NCI-H128 (cell line): ENCODE measurements around the gene AOPEP.

Experiments used
- DNase-seq: peaks from one replicate; lab custom pipeline; 2025; ENCODE audit not compliant: unreplicated experiment; lab: John Stamatoyannopoulos, UW

The AOPEP gene

DNA sequence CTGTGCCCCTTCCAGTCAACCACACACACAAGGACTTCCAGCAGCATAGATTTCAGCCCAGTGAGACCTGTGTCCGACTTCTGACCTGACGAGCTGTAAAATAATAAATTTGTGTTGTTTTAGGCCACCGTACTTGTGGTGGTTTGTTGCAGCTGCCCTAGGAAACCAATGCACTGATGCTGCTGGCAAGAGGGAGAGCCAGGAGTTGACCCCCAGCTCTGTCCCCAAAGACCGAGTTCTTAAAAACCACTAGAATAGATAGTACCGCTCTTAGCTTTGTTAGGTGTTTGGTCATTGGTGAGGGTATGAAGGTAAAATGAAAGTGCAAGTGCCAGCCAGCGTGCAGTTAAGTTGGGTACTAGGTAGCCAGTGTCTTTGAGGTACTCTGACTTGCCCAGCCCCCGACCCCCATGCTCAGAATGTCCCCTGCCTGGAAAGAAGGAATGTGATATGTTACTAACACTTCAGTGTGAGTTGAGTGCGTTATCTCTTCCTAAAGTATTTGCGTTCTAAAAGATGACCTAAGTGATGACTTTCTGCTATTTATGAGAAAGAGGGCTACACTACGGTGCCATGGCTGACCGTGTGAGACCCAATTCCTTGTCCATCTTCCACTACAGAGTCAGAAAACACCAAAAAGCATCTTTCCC lies 185.6 kb downstream of the AOPEP start:
- DNase-seq: no peak

DNA sequence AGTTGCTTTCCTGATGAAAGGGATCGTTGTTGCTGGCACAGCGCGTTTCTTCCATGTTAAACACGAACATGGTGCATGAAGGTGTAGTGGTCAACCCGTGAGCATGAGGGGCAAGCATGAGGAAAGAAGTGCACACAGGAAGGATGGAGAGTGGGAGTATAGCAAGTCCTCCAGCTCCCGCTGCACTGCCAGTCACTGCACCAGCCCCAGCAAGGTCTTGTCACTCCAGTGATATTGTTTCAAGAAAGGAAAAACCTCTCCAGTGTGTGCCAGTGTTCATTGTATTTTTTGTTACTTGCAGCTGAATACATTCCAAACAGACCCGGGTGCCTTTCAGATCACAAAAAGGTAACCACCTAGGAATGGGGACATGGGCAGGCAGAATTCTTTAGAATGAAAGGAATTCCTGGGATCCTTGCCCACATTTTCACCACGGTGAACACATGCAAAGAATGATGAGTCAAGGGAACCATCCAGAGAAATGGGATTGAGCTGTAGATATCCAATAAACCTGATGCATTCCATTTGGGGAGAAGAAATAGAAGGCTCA lies 186.3 kb downstream of the AOPEP start:
- DNase-seq: no peak

- DNase-seq: no peak
Observed at GRCh38 chr9:94913550-94913949, 187.1 kb downstream of the AOPEP start.

DNA sequence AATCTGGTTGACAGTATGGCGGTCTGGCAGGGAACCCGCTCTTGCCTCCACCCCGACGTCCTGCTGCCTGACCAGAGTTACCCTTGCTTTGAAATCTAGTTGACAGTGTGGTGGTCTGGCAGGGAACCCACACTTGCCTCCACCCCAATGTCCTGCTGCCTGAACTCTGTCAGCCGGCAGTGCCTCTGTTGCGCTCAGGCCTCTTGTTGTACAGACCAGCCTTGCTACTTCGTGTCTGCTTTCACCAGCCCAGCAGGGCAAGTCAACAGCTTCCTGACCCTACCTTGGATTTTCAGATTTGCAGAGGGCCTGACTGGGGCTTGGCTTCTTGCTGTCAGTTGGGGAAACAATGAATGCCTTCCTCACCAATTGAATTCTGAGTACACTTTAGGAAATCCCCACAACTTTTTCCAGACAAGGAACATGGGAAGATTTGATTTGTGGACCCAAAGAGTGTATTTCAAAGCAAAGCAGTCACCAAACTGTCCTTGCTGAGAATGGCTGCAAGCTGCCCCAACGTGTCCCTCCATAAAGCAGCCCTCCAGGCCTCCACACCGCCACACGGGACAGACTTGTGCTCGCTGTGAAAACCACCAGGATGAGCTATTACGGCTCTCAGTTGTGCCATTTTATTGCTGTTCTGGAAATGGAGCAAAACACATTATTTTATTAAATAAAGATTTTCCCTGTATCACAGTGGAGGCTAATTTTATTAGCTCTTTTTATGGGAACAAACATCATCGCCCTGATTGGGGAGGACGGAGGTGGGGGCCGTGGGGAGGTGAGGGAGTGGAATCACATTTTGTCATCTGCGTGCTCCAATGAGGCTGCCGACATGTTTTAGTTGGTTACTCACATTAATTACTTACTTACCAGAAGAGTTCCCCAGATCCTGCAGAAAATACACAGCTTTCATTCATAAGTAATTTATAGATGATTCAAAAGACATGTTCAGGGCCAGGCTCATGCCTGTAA lies 189.3 kb downstream of the AOPEP start:
- DNase-seq: no peak

GRCh38 chr9:94916956-94917355 lies 190.5 kb downstream of the AOPEP start:
- no peak for DNase-seq

DNA sequence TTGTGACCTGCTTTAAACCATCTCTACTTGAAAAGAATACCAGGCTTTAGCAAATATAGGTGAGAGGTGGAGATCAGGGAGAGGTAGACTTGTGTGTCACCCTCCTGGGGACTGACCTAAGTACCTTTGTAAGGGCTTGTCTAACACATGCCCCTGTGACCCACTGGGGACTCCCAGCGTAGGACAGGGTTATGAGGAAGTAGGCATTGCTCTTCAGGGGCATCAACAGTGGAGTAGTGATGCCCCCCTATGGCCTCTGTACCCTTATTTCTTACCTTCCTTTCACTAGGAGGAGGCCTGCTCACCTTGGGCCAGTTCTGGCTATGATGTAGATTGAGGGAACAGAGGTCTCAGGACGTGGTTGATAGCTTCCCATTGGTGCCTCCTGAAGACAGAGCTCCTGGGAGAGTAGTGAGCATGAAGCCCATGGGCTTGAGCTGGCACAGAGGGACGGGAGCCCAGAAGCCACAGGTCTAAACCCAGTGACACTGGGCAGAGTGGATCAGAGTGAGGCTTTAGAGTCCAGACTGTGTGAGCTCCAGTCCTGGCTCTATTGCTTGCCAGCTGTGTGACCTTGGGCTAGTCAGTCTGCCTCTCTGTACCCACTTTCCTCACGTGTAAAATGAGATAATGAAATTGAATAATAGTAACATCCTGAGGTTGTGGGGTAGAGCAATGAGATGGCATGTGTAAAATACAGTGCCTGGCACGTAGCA lies 191.7 kb downstream of the AOPEP start:
- no peak for DNase-seq

- DNase-seq: no peak
Observed at GRCh38 chr9:94919376-94920098, 193.0 kb downstream of the AOPEP start.

- DNase-seq: no peak
Observed at GRCh38 chr9:94920420-94921091, 194.1 kb downstream of the AOPEP start.

DNA sequence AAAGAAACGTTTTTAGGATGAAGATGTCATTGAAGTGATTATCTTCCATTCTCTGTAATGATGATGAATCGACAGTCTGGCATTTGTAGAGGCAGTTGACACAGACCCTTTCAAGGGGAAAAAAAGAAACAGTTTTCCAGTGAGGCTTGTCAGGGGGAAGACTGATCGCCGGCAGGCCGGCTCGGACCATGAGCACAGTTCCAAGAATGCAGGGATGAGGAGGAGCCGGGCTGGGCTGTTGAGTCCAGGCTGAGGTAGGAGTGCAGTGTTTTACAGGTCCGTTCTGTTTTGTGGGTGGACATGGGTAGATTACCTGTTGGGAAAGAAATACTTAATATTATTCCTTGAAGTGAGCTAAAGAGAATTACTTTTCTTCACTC lies 194.6 kb downstream of the AOPEP start:
- DNase-seq: no peak

DNA sequence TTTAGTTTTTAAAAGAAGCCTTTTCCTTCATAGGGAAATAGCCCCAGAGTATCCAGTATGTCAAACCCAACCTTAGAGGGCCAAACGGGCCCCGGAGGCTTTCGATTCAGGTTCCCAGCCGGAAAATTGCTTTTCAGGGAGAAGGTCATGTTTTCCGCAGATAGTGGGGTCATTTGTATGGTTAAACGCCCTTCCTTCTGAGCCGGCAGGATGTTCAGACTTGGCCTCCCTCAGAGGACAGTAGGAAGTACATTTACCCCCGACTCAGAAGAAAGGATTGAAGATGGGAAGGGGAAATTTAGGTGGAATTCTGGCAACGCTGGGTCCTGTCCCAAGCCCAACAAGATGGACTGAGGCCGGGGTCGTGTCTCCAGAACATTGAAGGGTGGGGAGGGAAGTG lies 195.2 kb downstream of the AOPEP start:
- no peak for DNase-seq

DNA sequence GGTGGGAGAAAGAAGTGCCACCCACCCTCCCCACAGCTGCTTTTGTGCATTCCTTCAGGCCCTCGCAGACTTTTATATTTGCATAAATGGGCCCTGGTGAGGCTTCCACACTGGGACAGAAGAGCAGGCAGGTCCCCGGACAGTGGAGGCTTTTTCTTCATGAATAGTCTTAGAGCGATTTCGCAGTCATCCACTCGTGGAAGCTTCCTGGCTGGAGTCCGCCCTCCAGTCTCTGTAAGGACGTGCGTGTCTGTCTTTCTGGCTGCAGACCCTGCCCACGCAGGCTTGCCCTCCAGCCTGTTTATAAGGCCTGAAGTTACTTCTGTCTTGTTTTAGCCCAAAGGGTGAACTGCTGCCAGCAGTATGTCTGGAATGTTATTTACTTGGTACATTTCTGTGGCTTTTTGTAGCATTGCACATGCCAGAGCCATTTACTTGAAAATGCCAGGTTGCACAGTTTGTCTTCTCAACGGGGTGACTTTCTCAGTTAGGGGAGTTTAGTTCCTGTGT lies 195.7 kb downstream of the AOPEP start:
- no peak for DNase-seq

GRCh38 chr9:94922691-94923107 lies 196.2 kb downstream of the AOPEP start:
- no peak for DNase-seq

DNA sequence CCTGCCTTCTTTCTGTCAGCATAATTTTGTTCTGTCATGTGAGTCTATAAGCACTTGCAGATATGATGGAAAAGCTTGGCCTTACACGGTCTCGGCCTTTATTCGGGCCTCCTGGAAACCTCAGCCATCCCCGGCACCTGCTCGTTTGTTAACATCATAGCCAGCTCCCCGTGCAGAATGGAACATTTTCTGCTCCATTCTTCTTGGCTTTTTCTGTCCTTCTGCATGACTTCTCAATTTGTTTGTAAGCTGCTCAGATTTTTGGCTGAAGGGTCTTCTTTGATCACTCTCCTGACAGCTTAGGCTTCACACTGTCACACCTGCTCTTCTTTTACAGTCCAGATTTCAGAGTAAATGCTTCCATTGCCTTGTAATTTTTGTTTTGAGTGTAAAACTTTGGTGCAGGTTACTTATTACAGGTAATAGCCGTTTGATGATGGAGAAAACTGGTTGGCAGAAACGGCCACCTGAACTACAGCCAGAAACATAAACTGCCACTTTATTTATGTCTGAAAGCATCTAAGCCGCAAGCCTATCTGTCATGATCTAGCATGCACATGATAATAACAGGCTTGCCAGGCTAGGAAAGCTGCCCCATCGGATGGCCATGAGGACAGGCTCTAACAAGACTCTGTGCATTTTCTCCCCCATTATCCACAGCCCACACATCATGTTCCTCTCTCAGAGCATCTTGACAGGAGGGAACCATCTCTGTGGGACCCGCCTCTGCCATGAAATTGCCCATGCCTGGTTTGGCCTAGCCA lies 197.0 kb downstream of the AOPEP start:
- DNase-seq: no peak

- DNase-seq: no peak
Observed at GRCh38 chr9:94925751-94926430, 199.4 kb downstream of the AOPEP start.

GRCh38 chr9:94926431-94926800 lies 199.9 kb downstream of the AOPEP start:
- no peak for DNase-seq

DNA sequence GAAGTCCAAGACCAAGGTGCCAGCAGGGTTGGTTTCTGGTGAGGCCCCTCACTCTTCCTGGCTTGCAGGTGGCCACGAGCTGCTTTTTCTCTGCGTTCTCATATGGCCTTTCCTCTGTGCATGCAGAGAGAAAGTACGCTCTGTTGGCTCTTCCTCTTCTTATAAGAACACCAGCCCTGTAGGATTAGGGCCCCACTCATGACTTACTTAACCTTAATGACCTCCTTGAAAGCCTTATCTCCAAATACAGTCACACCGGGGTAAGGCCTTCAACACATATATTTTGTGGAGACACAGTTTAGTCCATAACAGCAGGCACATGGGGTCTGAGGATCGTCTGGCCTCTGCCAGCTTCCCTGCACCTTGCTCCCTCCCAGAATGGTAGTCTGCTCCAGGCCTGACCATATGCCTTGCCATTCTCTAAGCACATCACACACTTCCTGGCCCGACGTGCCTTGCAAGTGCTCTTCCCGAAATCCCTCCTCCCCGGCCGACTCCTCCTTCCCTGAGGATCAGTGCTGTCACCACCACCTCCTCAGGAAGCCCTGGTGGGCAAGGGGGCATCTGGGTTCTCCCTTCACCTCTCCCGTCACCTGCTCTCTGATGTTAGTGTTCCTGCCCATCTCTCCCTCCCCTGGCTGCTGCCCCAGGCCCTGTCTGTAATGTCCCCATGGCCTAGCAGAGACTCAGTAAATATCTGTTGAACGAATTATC lies 200.7 kb downstream of the AOPEP start:
- no peak for DNase-seq

DNA sequence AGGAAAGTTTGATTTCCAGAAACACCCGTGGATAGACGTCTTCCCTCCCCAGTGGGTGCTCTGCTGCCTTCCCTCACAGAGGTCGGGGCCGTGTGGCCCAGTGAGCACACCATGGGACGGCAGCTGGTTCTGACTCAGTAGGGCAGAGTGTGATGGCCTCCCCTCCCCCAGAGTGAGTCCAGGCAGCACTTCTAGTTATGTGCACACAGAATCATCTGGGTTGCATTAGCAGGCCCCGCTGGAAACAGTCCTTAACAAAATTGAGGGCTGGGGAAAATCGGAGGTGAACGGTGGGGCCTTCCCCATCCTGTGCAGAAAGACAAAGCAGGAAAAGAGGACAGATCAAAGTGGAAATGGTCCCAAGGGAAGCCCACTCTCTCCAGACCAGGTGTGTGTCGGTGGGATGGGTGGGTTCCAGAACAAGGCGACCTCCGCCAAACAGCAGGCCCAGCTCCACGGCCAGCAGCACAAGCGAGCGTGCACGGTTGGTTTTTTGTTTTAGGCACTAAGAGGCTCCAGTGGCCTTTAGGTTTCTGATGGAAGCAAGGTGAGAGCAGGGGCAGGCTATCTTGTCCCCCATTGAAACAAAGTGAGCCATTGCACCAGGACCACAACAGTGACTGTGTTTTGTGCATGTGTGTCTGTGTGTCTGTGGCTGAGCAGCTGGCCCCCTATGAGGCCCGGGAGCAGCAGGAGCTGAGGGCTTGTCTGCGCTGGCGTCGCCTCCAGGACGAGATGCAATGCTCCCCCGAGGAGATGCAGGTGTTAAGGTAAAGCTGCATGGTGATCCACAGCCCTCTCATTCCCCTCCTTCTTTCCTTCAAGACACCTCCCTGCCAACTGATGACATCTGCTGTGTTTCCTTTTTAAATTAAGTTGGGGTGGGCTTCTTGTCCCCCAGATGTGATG lies 201.5 kb downstream of the AOPEP start:
- no peak for DNase-seq
